ENCODE measurements around the gene MAPK1.
"Not testable (repeated sequence)": the region's sequence is repeated elsewhere in the genome, so short reads cannot be mapped to it uniquely, and the experiment has no call there.

The MAPK1 gene

GRCh38 chr22:21867528-21868266 lies at the start of gene MAPK1:
Gene MAPK1, minus strand, starts transcription at chr22:21867645. Its CDS starts 205 bp downstream, at chr22:21867440.
- peak within 1 kb of the TSS; percentile 54 for H3K9ac ChIP-seq (ENCODE audit: low read length)
- peak within 1 kb of the TSS; percentile 84 for H3K27ac ChIP-seq (ENCODE audit: low read depth, low read length)
- peaks cover 5% of the 10 kb centered on the region for H3K4me1 ChIP-seq (ENCODE audit: control insufficient read depth, insufficient read depth, low read length)
- peak within 1 kb of the TSS; percentile 96 for H3K4me3 ChIP-seq (ENCODE audit: low read length)
- H3K27me3 ChIP-seq (ENCODE audit: control insufficient read depth, insufficient read depth, low read length) = no peaks in the 10 kb centered on the region
- no peaks in the 10 kb centered on the region for H3K36me3 ChIP-seq (ENCODE audit: control insufficient read depth, insufficient read depth, low read length)

DNA sequence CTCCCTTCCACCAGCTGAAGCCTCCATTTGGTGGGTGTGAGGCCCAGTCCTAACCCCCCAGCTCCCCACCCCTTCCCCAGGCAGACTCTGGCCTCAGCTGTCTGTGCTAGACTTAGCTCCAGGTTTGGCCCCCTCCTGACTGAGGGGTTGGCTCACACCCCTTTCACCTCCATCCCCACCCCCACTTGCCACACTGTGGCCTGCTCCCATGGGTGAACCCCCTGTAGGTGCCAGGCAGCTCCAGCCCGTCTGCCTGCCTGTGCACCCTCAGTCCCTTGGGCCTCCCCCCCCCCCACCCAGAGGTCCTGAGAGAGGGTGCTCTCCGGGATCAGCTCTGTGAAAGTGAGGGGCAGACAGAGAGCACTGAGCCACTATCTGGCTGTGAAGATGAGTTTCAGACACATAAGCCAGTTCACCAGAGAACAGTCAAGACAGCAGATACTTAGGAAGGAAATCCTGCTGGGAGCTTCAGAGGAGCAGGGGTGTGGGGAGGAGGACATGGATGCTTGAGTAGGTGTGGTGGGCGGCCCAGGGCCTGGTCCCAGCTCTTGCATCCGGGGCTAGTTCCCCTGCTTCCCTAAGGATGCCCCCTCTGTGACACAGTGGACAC lies 49.0 kb upstream of the MAPK1 start:
- H3K27me3 ChIP-seq (ENCODE audit: control insufficient read depth, insufficient read depth, low read length) = no peaks in the 10 kb centered on the region
- no peaks in the 10 kb centered on the region for H3K4me1 ChIP-seq (ENCODE audit: control insufficient read depth, insufficient read depth, low read length)
- H3K9ac ChIP-seq (ENCODE audit: low read length) = no peak overlapping the region
- no peak overlapping the region for H3K4me3 ChIP-seq (ENCODE audit: low read length)
- H3K27ac ChIP-seq (ENCODE audit: low read depth, low read length) = no peak overlapping the region
- no peaks in the 10 kb centered on the region for H3K36me3 ChIP-seq (ENCODE audit: control insufficient read depth, insufficient read depth, low read length)

DNA sequence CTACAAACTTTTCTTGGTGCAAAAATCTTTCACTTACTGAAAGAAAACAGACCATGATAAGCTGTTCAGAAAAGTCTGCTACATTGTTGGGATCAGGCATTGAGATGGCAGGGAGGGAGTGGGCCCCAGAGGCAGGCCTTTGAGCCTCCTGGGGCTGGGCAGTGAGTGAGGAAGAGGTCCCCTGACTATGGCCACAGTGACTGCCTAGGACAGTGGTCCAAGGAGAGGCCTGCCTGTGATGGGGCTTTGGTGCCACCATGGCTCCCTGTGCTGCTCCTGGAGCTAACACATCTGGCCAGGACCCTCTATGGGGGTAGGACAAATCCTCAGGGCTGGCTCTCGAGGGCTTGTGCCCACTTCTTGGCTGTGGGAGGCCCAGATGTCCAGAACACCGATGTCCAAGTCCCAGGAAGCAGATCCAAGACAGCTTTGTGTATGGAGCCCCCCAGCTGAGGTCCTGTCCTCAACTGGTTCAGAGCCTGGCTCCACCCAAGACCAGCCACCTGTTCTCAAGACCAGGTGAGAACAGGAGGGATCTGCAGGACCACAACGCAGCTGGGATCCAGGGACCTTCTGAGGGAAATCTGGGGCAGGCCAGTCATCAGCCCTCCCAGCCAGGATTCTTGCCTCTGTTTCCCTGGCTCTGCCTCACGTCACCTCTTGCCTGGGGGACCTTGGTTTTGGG lies 48.3 kb upstream of the MAPK1 start:
- no peak overlapping the region for H3K27ac ChIP-seq (ENCODE audit: low read depth, low read length)
- no peak overlapping the region for H3K4me3 ChIP-seq (ENCODE audit: low read length)
- H3K27me3 ChIP-seq (ENCODE audit: control insufficient read depth, insufficient read depth, low read length) = no peaks in the 10 kb centered on the region
- no peaks in the 10 kb centered on the region for H3K36me3 ChIP-seq (ENCODE audit: control insufficient read depth, insufficient read depth, low read length)
- no peak overlapping the region for H3K9ac ChIP-seq (ENCODE audit: low read length)
- no peaks in the 10 kb centered on the region for H3K4me1 ChIP-seq (ENCODE audit: control insufficient read depth, insufficient read depth, low read length)

- not testable (repeated sequence) for H3K9ac ChIP-seq (ENCODE audit: low read length); H3K4me3 ChIP-seq (ENCODE audit: low read length); H3K36me3 ChIP-seq (ENCODE audit: control insufficient read depth, insufficient read depth, low read length); H3K4me1 ChIP-seq (ENCODE audit: control insufficient read depth, insufficient read depth, low read length); H3K27ac ChIP-seq (ENCODE audit: low read depth, low read length); H3K27me3 ChIP-seq (ENCODE audit: control insufficient read depth, insufficient read depth, low read length)
These were observed 46.7 kb upstream of the MAPK1 start for GRCh38 chr22:21914033-21914642.

DNA sequence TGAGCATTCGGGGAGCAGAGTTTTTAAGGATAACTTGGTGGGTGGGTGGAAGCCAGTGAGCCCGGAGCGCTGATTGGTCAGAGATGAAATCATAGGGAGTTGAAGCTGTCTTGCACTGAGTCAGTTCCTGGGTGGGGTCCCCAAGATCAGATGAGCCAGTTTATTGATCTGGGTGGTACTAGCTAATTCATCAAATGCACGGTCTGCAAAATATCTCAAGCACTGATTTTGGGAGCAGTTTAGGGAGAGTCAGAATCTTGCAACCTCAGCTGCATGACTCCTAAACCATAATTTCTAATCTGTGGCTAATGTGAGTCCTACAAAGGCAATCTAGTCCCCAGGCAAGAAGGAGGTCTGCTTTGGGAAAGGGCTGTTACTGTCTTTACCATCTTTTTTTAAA lies 42.9 kb upstream of the MAPK1 start:
- H3K9ac ChIP-seq (ENCODE audit: low read length); H3K36me3 ChIP-seq (ENCODE audit: control insufficient read depth, insufficient read depth, low read length); H3K27me3 ChIP-seq (ENCODE audit: control insufficient read depth, insufficient read depth, low read length); H3K4me3 ChIP-seq (ENCODE audit: low read length); H3K27ac ChIP-seq (ENCODE audit: low read depth, low read length); H3K4me1 ChIP-seq (ENCODE audit: control insufficient read depth, insufficient read depth, low read length): not testable (repeated sequence)

DNA sequence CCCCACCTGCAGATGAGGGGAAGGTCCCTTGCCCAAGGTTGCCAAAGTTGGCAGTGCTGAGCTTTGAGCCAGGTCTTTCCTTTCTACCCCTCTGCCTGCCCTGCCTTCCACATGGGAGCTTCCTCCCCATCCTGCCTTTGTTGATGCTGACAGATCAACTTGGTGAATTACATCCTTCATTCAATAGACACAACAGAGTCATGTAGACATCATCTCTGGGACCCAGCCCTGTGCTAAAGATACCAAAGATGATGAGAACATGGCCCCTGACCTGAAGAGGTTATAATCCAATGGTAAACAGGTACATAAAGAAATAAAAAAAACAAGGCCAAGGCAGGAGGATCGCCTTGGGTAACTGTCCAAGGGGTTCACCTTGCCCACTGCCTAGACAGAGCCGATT lies 42.4 kb upstream of the MAPK1 start:
- Histone ChIP-seq H3K27me3 (ENCODE audit: control insufficient read depth, insufficient read depth, low read length) (no peaks in the 10 kb centered on the region), H3K4me1 (ENCODE audit: control insufficient read depth, insufficient read depth, low read length) (no peaks in the 10 kb centered on the region), H3K27ac (ENCODE audit: low read depth, low read length) (no peak overlapping the region), H3K4me3 (ENCODE audit: low read length) (no peak overlapping the region), H3K9ac (ENCODE audit: low read length) (no peak overlapping the region), H3K36me3 (ENCODE audit: control insufficient read depth, insufficient read depth, low read length) (no peaks in the 10 kb centered on the region)

GRCh38 chr22:21907638-21908522 lies 40.4 kb upstream of the MAPK1 start:
- Histone ChIP-seq H3K27me3 (ENCODE audit: control insufficient read depth, insufficient read depth, low read length) (no peaks in the 10 kb centered on the region), H3K9ac (ENCODE audit: low read length) (no peak overlapping the region), H3K27ac (ENCODE audit: low read depth, low read length) (no peak overlapping the region), H3K4me3 (ENCODE audit: low read length) (no peak overlapping the region), H3K4me1 (ENCODE audit: control insufficient read depth, insufficient read depth, low read length) (no peaks in the 10 kb centered on the region), H3K36me3 (ENCODE audit: control insufficient read depth, insufficient read depth, low read length) (no peaks in the 10 kb centered on the region)

DNA sequence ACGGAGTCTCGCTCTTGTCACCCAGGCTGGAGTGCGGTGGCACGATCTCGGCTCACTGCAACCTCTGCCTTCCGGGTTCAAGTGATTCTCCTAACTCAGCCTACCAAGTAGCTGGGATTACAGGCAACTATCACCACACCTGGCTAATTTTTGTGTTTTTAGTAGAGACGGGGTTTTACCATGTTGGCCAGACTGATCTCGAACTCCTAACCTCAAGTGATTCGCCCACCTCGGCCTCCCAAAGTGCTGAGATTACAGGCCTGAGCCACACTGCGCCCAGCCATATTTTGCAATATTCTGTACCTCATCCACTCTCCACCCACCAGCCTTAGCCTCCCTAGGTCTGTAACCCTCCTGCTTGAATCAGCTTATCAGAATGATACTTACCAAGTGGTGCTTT lies 37.8 kb upstream of the MAPK1 start:
- H3K9ac ChIP-seq (ENCODE audit: low read length); H3K4me3 ChIP-seq (ENCODE audit: low read length); H3K27ac ChIP-seq (ENCODE audit: low read depth, low read length); H3K27me3 ChIP-seq (ENCODE audit: control insufficient read depth, insufficient read depth, low read length); H3K4me1 ChIP-seq (ENCODE audit: control insufficient read depth, insufficient read depth, low read length); H3K36me3 ChIP-seq (ENCODE audit: control insufficient read depth, insufficient read depth, low read length): not testable (repeated sequence)

- Histone ChIP-seq H3K4me1 (ENCODE audit: control insufficient read depth, insufficient read depth, low read length) (no peaks in the 10 kb centered on the region), H3K27me3 (ENCODE audit: control insufficient read depth, insufficient read depth, low read length) (no peaks in the 10 kb centered on the region), H3K4me3 (ENCODE audit: low read length) (no peak overlapping the region), H3K9ac (ENCODE audit: low read length) (no peak overlapping the region), H3K27ac (ENCODE audit: low read depth, low read length) (no peak overlapping the region), H3K36me3 (ENCODE audit: control insufficient read depth, insufficient read depth, low read length) (no peaks in the 10 kb centered on the region)
These were observed 36.9 kb upstream of the MAPK1 start for GRCh38 chr22:21904250-21904789.

DNA sequence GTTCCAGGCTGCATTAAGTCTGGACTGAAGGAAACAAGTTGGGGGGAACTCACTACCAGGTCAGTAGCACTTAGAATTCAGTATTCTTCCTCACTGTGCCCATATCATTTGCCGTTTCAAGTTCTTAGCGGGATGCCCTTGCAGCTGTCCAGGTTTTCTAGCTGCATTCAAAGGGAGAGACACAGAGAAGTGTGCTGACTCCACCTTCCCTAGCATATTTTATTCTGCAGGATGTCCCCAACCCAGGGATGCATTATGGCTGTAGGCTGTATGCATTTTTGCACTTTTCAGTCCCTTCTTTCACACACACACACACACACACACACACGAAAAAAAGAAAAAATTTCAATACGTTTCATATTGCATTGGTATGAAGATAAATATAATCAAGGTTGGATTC lies 35.8 kb upstream of the MAPK1 start:
- Histone ChIP-seq H3K27ac (ENCODE audit: low read depth, low read length) (no peak overlapping the region), H3K27me3 (ENCODE audit: control insufficient read depth, insufficient read depth, low read length) (no peaks in the 10 kb centered on the region), H3K4me3 (ENCODE audit: low read length) (no peak overlapping the region), H3K9ac (ENCODE audit: low read length) (no peak overlapping the region), H3K36me3 (ENCODE audit: control insufficient read depth, insufficient read depth, low read length) (no peaks in the 10 kb centered on the region), H3K4me1 (ENCODE audit: control insufficient read depth, insufficient read depth, low read length) (no peaks in the 10 kb centered on the region)

DNA sequence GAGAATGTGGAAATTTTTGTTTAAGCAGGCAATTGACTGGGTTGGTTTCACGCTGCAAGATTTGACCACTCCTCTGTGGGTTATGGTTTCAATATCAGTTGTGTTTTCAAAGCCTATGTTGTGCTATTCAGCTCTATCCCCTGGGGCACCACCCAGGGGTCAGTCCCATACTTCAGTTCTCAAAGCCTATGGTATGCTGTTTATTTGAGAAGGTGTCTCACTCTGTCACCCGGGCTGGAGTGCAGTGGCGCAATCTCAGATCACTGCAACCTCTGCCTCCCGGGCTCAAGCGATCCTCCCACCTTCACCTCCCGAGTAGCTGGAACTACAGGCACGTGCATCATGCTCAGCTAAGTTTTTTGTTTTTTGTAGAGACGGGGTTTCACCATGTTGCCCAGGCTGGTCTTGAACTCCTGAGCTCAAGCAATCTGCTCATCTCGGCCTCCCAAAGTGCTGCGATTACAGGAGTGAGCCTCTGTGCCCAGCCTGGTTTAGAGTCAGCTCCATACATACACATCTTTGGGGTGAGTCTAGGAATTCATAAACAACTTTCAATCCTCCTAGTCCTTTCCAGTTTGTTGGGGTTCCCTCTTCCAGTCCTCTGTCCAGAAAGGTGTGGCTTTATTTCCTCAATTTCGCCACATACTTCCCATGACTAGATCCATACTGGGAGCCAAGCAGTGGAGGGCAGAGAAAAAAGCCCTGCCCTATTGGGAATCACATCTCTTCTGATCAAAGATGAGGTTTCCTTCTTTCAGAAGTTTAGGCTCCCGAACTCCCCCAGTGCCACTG lies 35.0 kb upstream of the MAPK1 start:
- H3K9ac ChIP-seq (ENCODE audit: low read length) = no peak overlapping the region
- H3K27me3 ChIP-seq (ENCODE audit: control insufficient read depth, insufficient read depth, low read length) = no peaks in the 10 kb centered on the region
- H3K4me1 ChIP-seq (ENCODE audit: control insufficient read depth, insufficient read depth, low read length) = no peaks in the 10 kb centered on the region
- no peak overlapping the region for H3K27ac ChIP-seq (ENCODE audit: low read depth, low read length)
- no peaks in the 10 kb centered on the region for H3K36me3 ChIP-seq (ENCODE audit: control insufficient read depth, insufficient read depth, low read length)
- H3K4me3 ChIP-seq (ENCODE audit: low read length) = no peak overlapping the region
